ENCODE results near the gene IRS4.

The IRS4 gene

GRCh38 chrX:108736509-108737479 lies at the start of gene IRS4:
Gene IRS4, minus strand, starts transcription at chrX:108736563.
- DNase-seq (ENCODE audit: low read depth) = peak; percentile 9

GRCh38 chrX:108772549-108772948 lies 36.2 kb upstream of the IRS4 start:
- DNase-seq (ENCODE audit: low read depth) = no peak

GRCh38 chrX:108763559-108763958 lies 27.2 kb upstream of the IRS4 start:
- no peak for DNase-seq (ENCODE audit: low read depth)

- no peak for DNase-seq (ENCODE audit: low read depth)
Measured at GRCh38 chrX:108740299-108740774, 4.0 kb upstream of the IRS4 start.

GRCh38 chrX:108737754-108738153 lies 1.4 kb upstream of the IRS4 start:
- no peak for DNase-seq (ENCODE audit: low read depth)

- DNase-seq (ENCODE audit: low read depth) = no peak
Measured at GRCh38 chrX:108735679-108736508, 469 bp downstream of the IRS4 start.

- DNase-seq (ENCODE audit: low read depth) = no peak
Measured at GRCh38 chrX:108735091-108735678, 1.2 kb downstream of the IRS4 start.

GRCh38 chrX:108734426-108734825 lies 1.9 kb downstream of the IRS4 start:
- no peak for DNase-seq (ENCODE audit: low read depth)

- no peak for DNase-seq (ENCODE audit: low read depth)
Measured at GRCh38 chrX:108732630-108733321, 3.6 kb downstream of the IRS4 start.

GRCh38 chrX:108731153-108731552 lies 5.2 kb downstream of the IRS4 start:
- DNase-seq (ENCODE audit: low read depth) = no peak

GRCh38 chrX:108726748-108727147 lies 9.6 kb downstream of the IRS4 start:
- DNase-seq (ENCODE audit: low read depth) = no peak

GRCh38 chrX:108722561-108722960 lies 13.8 kb downstream of the IRS4 start:
- no peak for DNase-seq (ENCODE audit: low read depth)

- DNase-seq (ENCODE audit: low read depth) = no peak
Measured at GRCh38 chrX:108712886-108713285, 23.5 kb downstream of the IRS4 start.

GRCh38 chrX:108704839-108705238 lies 31.5 kb downstream of the IRS4 start:
- DNase-seq (ENCODE audit: low read depth) = no peak

- DNase-seq (ENCODE audit: low read depth) = no peak
Measured at GRCh38 chrX:108702530-108702929, 33.8 kb downstream of the IRS4 start.

- DNase-seq (ENCODE audit: low read depth) = no peak
Measured at GRCh38 chrX:108701633-108702032, 34.7 kb downstream of the IRS4 start.

GRCh38 chrX:108699368-108699767 lies 37.0 kb downstream of the IRS4 start:
- DNase-seq (ENCODE audit: low read depth) = peak; percentile 17

GRCh38 chrX:108696690-108697089 lies 39.7 kb downstream of the IRS4 start:
- peak; percentile 4 for DNase-seq (ENCODE audit: low read depth)
